Transverse colon (tissue), 4 donors: Measurements from ENCODE around the gene SMIM9.

Experiments
- POLR2A ChIP-seq: fragments of 450-650 bp; IDR thresholded peaks from one replicate; pipeline ENCODE4 v1.6.1; 2016; ENCODE audit warnings: antibody characterized with exemption, mild to moderate bottlenecking, moderate library complexity
- POLR2AphosphoS5 ChIP-seq, 3 donors: sonication (generic); formaldehyde crosslinking; IDR thresholded peaks; one replicate each; pipeline ENCODE4 v1.6.1; 2016; ENCODE audit warnings: antibody characterized with exemption in 3 of 3
- TF ChIP-seq, protein P1 (sequence below), 5 experiments: fragments of 200-600 bp in 3 of 5; fragments of 450-650 bp in 2 of 5; sonication (generic) in 3 of 5; IDR thresholded peaks; 1 replicate in 2 of 5; 2 replicates in 3 of 5; pipeline ENCODE4 v1.5.1; 2016 to 2017; ENCODE audit warnings: antibody characterized with exemption in 5 of 5, inconsistent platforms in 3 of 5, mild to moderate bottlenecking in 2 of 5, moderate library complexity in 1 of 5

DNA sequence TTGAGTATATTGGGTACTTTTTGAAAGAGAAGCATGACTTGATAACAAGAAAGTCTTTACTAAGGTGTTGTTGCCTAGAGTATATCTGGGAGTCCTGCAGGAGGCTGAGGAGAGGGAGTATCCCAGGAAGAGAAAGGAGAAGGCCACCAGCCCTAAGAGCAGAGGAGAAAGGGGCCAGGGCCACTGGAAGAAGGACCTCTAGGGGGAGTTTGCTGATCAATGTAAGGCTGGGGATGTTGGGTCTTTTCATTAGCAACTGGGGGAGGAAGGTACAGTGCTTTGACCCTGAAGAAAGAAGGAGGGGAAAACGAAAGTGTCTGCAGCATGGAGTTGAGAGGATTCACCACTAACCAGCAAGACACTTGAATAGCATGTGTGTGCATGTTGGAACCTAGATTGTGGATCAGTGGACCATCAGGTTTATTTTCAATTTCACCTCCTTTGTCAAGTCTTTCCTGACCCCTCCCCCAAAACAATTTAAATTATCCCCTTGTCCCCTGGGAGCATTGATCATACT is 4.5 kb downstream of the SMIM9 start:
- TF ChIP-seq POLR2A (no peak), POLR2AphosphoS5 (IDR thresholded peaks at IDR 0.05) (no peak)
- TF ChIP-seq, protein P1, sequence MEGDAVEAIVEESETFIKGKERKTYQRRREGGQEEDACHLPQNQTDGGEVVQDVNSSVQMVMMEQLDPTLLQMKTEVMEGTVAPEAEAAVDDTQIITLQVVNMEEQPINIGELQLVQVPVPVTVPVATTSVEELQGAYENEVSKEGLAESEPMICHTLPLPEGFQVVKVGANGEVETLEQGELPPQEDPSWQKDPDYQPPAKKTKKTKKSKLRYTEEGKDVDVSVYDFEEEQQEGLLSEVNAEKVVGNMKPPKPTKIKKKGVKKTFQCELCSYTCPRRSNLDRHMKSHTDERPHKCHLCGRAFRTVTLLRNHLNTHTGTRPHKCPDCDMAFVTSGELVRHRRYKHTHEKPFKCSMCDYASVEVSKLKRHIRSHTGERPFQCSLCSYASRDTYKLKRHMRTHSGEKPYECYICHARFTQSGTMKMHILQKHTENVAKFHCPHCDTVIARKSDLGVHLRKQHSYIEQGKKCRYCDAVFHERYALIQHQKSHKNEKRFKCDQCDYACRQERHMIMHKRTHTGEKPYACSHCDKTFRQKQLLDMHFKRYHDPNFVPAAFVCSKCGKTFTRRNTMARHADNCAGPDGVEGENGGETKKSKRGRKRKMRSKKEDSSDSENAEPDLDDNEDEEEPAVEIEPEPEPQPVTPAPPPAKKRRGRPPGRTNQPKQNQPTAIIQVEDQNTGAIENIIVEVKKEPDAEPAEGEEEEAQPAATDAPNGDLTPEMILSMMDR (IDR thresholded peaks at IDR 0.05) = no peak
